GM12878 (cell line): ENCODE results near the gene ADGRG7. TPM values are rescaled to one million over a fixed set of nuclear protein-coding genes. Genes with fewer than 3 reads are reported as not detected.

Experiments
- ATAC-seq: fragments of 200-7000 bp; cut with Tn5 transposase; 3 replicates; pipeline ENCODE4 v1.9.1; 2020; ENCODE audit warnings: mild to moderate bottlenecking, moderate library complexity
- BruUV-seq: library from RNA; stranded (reverse); fragments of 400-500 nt; replicated peaks from 2 replicates; lab custom pipeline; 2021; lab: Mats Ljungman, UMichigan
- CTCF ChIA-PET: fragments of 300-600 bp; sonication (Branson Sonifier 250); formaldehyde crosslinking; extraction: SDS; loops from one replicate; lab custom pipeline; 2021; ENCODE audit warnings: inconsistent platforms; lab: Yijun Ruan, JAX
- POLR2A ChIA-PET: fragments of 350-600 bp; formaldehyde crosslinking; extraction: SDS; loops from one replicate; lab custom pipeline; 2021; ENCODE audit warnings: inconsistent platforms; lab: Charles Lee
- RAD21 ChIA-PET: fragments of 300-600 bp; sonication (Branson Sonifier 250); formaldehyde crosslinking; loops from one replicate; lab custom pipeline; 2023; ENCODE audit warnings: antibody characterized with exemption; ENCODE audit not compliant: unreplicated experiment; lab: Charles Lee
- SMC1A ChIA-PET: fragments of 300-600 bp; sonication (Branson Sonifier 250); formaldehyde crosslinking; loops from one replicate; lab custom pipeline; 2023; ENCODE audit not compliant: unreplicated experiment, uncharacterized antibody; lab: Charles Lee
- DNase-seq: peaks from one replicate; pipeline ENCODE4 v3.0.0-alpha.2; 2011; ENCODE audit warnings: low read depth, low spot score
- FAIRE-seq: peaks from 3 replicates; lab custom pipeline; 2011; peaks lifted over from hg19 to GRCh38; lab: Jason Lieb, UNC
- H2AFZ ChIP-seq: 2 replicates; pipeline ENCODE4 v1.6.0; 2011; ENCODE audit warnings: low read depth, low read length, control low read depth; ENCODE audit not compliant: control insufficient read depth
- H3K27ac ChIP-seq: 2 replicates; pipeline ENCODE4 v1.5.1; 2011; ENCODE audit warnings: control low read depth; ENCODE audit not compliant: control insufficient read depth, insufficient read depth
- H3K27me3 ChIP-seq, 2 experiments: replicated peaks in 1 of 2; 2 replicates each; pipeline versions ENCODE4 v1.6.0 to v1.6.1; 2011; ENCODE audit warnings: low read length in 1 of 2; ENCODE audit not compliant: control insufficient read depth in 2 of 2, insufficient read depth in 2 of 2
- H3K36me3 ChIP-seq, 2 experiments: 2 replicates each; pipeline ENCODE4 v1.5.1; 2011; ENCODE audit warnings: low read length in 1 of 2; ENCODE audit not compliant: control insufficient read depth in 2 of 2, insufficient read depth in 2 of 2
- H3K4me1 ChIP-seq: 2 replicates; pipeline ENCODE4 v1.6.1; 2011; ENCODE audit warnings: mild to moderate bottlenecking, low read length, moderate library complexity, mixed read lengths; ENCODE audit not compliant: control insufficient read depth, insufficient read depth
- H3K4me2 ChIP-seq: 2 replicates; pipeline ENCODE4 v1.6.0; 2011; ENCODE audit warnings: control low read depth; ENCODE audit not compliant: control insufficient read depth, insufficient read depth
- H3K4me3 ChIP-seq: fragments of 200-600 bp; sonication (generic); 2 replicates; pipeline ENCODE4 v1.5.1; 2016
- H3K79me2 ChIP-seq: 2 replicates; pipeline ENCODE4 v1.6.0; 2011; ENCODE audit warnings: low read length; ENCODE audit not compliant: control insufficient read depth, insufficient read depth
- H3K9ac ChIP-seq: 2 replicates; pipeline ENCODE4 v1.8.0; 2011; ENCODE audit warnings: low read length, control low read depth, mixed read lengths; ENCODE audit not compliant: control insufficient read depth, insufficient read depth
- H3K9me3 ChIP-seq: replicated peaks from 3 replicates; pipeline ENCODE4 v1.5.1; 2011; ENCODE audit warnings: mild to moderate bottlenecking, low read length; ENCODE audit not compliant: control insufficient read depth, insufficient read depth
- H4K20me1 ChIP-seq: 2 replicates; pipeline ENCODE4 v1.6.0; 2011; ENCODE audit not compliant: control insufficient read depth, insufficient read depth
- GABPA ChIP-seq: IDR thresholded peaks from 2 replicates; pipeline ENCODE4 v1.6.1; 2014; ENCODE audit warnings: antibody characterized with exemption, low read depth, mild to moderate bottlenecking, inconsistent platforms
- NBN ChIP-seq: fragments of 450-650 bp; IDR thresholded peaks from 2 replicates; pipeline ENCODE4 v1.6.1; 2016
- NFIC ChIP-seq: IDR thresholded peaks from 2 replicates; pipeline ENCODE4 v1.6.1; 2012; ENCODE audit warnings: low read depth, mild to moderate bottlenecking, inconsistent platforms, low read length, moderate library complexity
- NFYB ChIP-seq: IDR thresholded peaks from 2 replicates; pipeline ENCODE4 v1.6.1; 2011; ENCODE audit warnings: low read depth, mild to moderate bottlenecking, low read length, improper control_type of control experiment, moderate library complexity; ENCODE audit not compliant: insufficient read depth
- POLR2AphosphoS2 ChIP-seq: IDR thresholded peaks from 2 replicates; pipeline ENCODE4 v1.6.1; 2011; ENCODE audit warnings: low read depth, mild to moderate bottlenecking, low read length, improper control_type of control experiment, moderate library complexity
- RAD51 ChIP-seq: fragments of 450-650 bp; IDR thresholded peaks from 2 replicates; pipeline ENCODE4 v1.6.1; 2016; ENCODE audit warnings: moderate library complexity, mild to moderate bottlenecking, inconsistent platforms
- WGBS: methylation state at CpG from one replicate; pipeline ENCODE4 v1.1.6; 2016; ENCODE audit warnings: low lambda C conversion rate; ENCODE audit not compliant: insufficient replicate concordance, insufficient coverage; ENCODE audit errors: missing lambda C conversion rate; 5-methylcytosine and 5-hydroxymethylcytosine counted together
- in situ Hi-C: fragments of 300-500 bp; cut with MboI; formaldehyde crosslinking; loops from 9 replicates; pipeline ENCODE4 v1.14.3; 2018; ENCODE audit warnings: mixed read lengths
- intact Hi-C: fragments of 100-400 bp; cut with micrococcal nuclease; formaldehyde crosslinking; loops from one replicate; pipeline ENCODE4 v1.14.2; 2022; ENCODE audit not compliant: unreplicated experiment
- polyA plus RNA-seq, 11 experiments: library from polyadenylated mRNA; depleted of rRNA in 4 of 11; unstranded in 6 of 11; stranded (reverse) in 5 of 11; fragments of >200 nt; fragmentation: Nextera tagmentation in 4 of 11; fragmentation: Illumina TruSeq in 1 of 11; extraction: Ambion mirVana in 4 of 11; extraction: Trizol in 1 of 11; gene quantifications; 1 replicate in 1 of 11; 2 replicates in 10 of 11; pipeline versions ENCODE4 v1.2.1 to v1.2.3, GENCODE V29; 2011 to 2016; ENCODE audit warnings: inconsistent platforms in 2 of 11, missing spikeins in 2 of 11, low read depth in 1 of 11
- total RNA-seq, 4 experiments: library from RNA; depleted of rRNA in 3 of 4; stranded (reverse); fragments of >200 nt in 3 of 4; fragmentation: Illumina TruSeq in 1 of 4; extraction: Trizol in 1 of 4; gene quantifications; 2 replicates each; pipeline versions ENCODE4 v1.2.1 to v1.2.3, GENCODE V29; 2013 to 2021
- TF ChIP-seq, protein P1 (sequence below): fragments of 450-650 bp; IDR thresholded peaks from 2 replicates; pipeline ENCODE4 v1.6.1; 2017; ENCODE audit warnings: mild to moderate bottlenecking, moderate library complexity
- TF ChIP-seq, protein P2 (sequence below): fragments of 450-650 bp; IDR thresholded peaks from 2 replicates; pipeline ENCODE4 v1.6.1; 2017; ENCODE audit warnings: low read depth, mild to moderate bottlenecking, moderate library complexity

Gene ADGRG7
- total and polyA plus RNA-seq, 10 of the 15 experiments (the other 5 are each of a cell fraction or from before 2014, with no cell fraction given), result 0.02 to 0.21 (median 0.14) TPM; not detected in 7

DNA sequence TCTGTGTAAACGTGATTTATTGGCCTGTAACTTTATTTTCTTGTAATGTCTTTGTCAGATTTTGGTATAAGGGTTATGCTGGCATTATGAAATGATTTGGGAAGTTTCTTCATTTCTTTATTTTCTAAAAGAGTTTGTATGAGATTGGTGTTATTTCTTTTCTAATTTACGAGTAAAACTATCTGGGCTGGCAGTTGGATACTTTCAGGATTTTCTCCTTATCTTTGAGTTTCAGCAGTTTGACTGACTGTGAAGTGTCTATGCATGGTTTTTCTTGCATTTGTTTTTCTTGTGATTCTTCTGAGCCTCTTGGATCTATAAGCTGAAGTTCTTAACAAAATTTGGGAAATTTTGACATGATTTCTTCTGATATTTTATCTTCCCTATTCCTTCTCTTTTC lies 18.1 kb downstream of the ADGRG7 start (continued):
- no peak for TF ChIP-seq NBN
- TF ChIP-seq, all 136 proteins: peak for 0

DNA sequence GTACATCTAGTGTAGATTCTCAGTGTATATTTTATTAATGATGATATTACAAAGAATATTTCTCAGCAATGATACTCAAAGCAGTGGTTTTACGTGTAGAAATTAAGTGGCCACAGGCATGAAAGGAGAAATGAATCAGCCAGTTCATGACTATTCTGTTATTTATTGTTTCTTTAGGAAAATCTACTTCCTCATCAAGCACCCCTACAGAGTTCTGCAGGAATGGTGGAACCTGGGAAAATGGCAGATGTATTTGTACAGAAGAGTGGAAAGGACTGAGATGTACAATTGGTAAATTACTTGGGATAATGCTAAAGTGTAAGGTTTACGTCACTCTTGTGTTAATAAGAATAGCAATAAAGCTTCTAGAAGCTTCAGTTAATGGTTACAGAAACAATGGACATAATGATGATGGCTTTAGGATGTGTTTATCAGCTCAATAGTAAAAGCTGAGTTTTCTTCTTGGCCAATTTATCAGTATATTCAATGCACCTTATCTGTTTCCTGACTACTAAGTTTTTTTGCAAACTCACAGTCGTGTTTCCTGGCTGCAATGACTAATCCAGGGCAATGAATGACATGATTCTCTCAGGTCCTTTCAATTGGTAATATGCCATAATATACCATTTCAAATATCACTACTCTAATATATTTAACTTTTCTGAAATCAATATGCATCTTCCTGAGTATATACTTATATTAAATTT lies 20.2 kb downstream of the ADGRG7 start:
- Histone ChIP-seq H3K9ac (no peak overlapping the region), H3K27me3 (no peaks in the 10 kb centered on the region)
- POLR2A ChIA-PET, result no interaction called here
- no peak for FAIRE-seq
- TF ChIP-seq POLR2AphosphoS2, result no peak
- TF ChIP-seq RAD51, result no peak
- no peak for TF ChIP-seq NFYB
- no peak for TF ChIP-seq GABPA
- TF ChIP-seq, protein P1, sequence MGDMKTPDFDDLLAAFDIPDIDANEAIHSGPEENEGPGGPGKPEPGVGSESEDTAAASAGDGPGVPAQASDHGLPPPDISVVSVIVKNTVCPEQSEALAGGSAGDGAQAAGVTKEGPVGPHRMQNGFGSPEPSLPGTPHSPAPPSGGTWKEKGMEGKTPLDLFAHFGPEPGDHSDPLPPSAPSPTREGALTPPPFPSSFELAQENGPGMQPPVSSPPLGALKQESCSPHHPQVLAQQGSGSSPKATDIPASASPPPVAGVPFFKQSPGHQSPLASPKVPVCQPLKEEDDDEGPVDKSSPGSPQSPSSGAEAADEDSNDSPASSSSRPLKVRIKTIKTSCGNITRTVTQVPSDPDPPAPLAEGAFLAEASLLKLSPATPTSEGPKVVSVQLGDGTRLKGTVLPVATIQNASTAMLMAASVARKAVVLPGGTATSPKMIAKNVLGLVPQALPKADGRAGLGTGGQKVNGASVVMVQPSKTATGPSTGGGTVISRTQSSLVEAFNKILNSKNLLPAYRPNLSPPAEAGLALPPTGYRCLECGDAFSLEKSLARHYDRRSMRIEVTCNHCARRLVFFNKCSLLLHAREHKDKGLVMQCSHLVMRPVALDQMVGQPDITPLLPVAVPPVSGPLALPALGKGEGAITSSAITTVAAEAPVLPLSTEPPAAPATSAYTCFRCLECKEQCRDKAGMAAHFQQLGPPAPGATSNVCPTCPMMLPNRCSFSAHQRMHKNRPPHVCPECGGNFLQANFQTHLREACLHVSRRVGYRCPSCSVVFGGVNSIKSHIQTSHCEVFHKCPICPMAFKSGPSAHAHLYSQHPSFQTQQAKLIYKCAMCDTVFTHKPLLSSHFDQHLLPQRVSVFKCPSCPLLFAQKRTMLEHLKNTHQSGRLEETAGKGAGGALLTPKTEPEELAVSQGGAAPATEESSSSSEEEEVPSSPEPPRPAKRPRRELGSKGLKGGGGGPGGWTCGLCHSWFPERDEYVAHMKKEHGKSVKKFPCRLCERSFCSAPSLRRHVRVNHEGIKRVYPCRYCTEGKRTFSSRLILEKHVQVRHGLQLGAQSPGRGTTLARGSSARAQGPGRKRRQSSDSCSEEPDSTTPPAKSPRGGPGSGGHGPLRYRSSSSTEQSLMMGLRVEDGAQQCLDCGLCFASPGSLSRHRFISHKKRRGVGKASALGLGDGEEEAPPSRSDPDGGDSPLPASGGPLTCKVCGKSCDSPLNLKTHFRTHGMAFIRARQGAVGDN, result no peak
- TF ChIP-seq NFIC, result no peak
- TF ChIP-seq, protein P2, sequence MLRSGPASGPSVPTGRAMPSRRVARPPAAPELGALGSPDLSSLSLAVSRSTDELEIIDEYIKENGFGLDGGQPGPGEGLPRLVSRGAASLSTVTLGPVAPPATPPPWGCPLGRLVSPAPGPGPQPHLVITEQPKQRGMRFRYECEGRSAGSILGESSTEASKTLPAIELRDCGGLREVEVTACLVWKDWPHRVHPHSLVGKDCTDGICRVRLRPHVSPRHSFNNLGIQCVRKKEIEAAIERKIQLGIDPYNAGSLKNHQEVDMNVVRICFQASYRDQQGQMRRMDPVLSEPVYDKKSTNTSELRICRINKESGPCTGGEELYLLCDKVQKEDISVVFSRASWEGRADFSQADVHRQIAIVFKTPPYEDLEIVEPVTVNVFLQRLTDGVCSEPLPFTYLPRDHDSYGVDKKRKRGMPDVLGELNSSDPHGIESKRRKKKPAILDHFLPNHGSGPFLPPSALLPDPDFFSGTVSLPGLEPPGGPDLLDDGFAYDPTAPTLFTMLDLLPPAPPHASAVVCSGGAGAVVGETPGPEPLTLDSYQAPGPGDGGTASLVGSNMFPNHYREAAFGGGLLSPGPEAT, result no peak
- TF ChIP-seq, all 136 proteins: peak for 0
- ChIA-PET CTCF (interaction anchor here (1.0 to 1.4 kb wide), 2 partner anchors 26 to 167 kb away, joined by 3 to 5 read pairs; no protein-coding TSS in a partner anchor), SMC1A (interaction anchor here (2.0 kb wide), 1 partner anchor 167 kb away, joined by 14 read pairs; no protein-coding TSS in a partner anchor), RAD21 (interaction anchor here (1.2 kb wide), 1 partner anchor 167 kb away, joined by 6 read pairs; no protein-coding TSS in a partner anchor)
- no peaks in the 10 kb centered on the region for H4K20me1 ChIP-seq
- H3K79me2 ChIP-seq, result no peaks in the 10 kb centered on the region
- H2AFZ ChIP-seq, result no peak overlapping the region
- H3K4me2 ChIP-seq, result no peak overlapping the region
- no peaks in the 10 kb centered on the region for H3K9me3 ChIP-seq
- no peak overlapping the region for H3K4me3 ChIP-seq
- no peaks in the 10 kb centered on the region for H3K36me3 ChIP-seq
- WGBS, result 2% methylated on average over 3 of the region's 3 CpGs
- intact Hi-C loops (no loop called here), in situ Hi-C loops (no loop called here)
- no TSS peak for BruUV-seq
- DNase-seq (no peak), ATAC-seq (peak; percentile 45; the same call in 2 of the 3 replicates)
- no peak overlapping the region for H3K27ac ChIP-seq
- no peaks in the 10 kb centered on the region for H3K4me1 ChIP-seq
